Measurements from ENCODE around the gene NLRC4.

Gene NLRC4

GRCh38 chr2:32271063-32271462 is 6.4 kb upstream of the NLRC4 start:
- H3K79me2 ChIP-seq (ENCODE audit: low read length), result no peaks in the 10 kb centered on the region
- TF ChIP-seq CTCF (IDR thresholded peaks at IDR 0.05; ENCODE audit: low read length), result no peak
- no peak for TF ChIP-seq EZH2phosphoT487 (IDR thresholded peaks at IDR 0.05; ENCODE audit: low read length)
- TF ChIP-seq EZH2 (optimal IDR thresholded peaks at IDR 0.05; ENCODE audit: low read depth, low read length), result no peak
- no peak overlapping the region for H3K27ac ChIP-seq (ENCODE audit: low read length)
- no peaks in the 10 kb centered on the region for H3K27me3 ChIP-seq (replicated peaks; ENCODE audit: insufficient read depth, low read length)
- H3K9me2 ChIP-seq (replicated peaks; ENCODE audit: insufficient read depth, low read length), result no peaks in the 10 kb centered on the region
- no peaks in the 10 kb centered on the region for H3K36me3 ChIP-seq (replicated peaks; ENCODE audit: insufficient read depth, low read length)
- no peak overlapping the region for H3K4me3 ChIP-seq (ENCODE audit: low read length)
- no peaks in the 10 kb centered on the region for H3K4me1 ChIP-seq (ENCODE audit: low read length)
- no peak overlapping the region for H2AFZ ChIP-seq (ENCODE audit: low read length)
- no peaks in the 10 kb centered on the region for H3F3A ChIP-seq (ENCODE audit: insufficient read depth, low read length)
- H3K9me3 ChIP-seq (replicated peaks; ENCODE audit: insufficient read depth, low read length), result no peaks in the 10 kb centered on the region
- no peak overlapping the region for H3K9ac ChIP-seq (ENCODE audit: low read length)
- H3K4me2 ChIP-seq (ENCODE audit: low read depth, low read length), result no peak overlapping the region
- DNase-seq, result no peak
- H4K20me1 ChIP-seq (ENCODE audit: insufficient read depth, low read length), result no peaks in the 10 kb centered on the region

DNA sequence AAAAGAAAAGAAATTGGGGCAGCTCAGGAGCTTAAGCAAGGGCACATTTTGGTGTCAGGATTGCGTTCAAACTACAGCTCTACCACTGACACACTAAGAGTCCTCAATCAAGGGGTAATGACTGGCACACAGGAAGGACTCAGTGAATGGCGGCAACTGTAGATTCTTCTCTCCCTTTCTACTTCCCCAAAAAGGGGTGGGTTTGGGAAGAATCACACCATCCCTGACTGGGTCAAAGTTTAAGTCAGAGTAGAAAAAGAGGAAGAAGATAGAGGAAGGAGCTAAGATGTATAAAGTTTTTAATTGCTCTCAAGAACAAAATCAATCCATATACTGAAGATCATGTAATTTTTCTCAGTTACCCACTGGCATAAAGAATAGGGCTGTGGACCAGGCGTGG is 2.6 kb downstream of the NLRC4 start:
- no peaks in the 10 kb centered on the region for H3K9me2 ChIP-seq (replicated peaks; ENCODE audit: insufficient read depth, low read length)
- no peak overlapping the region for H3K27ac ChIP-seq (ENCODE audit: low read length)
- peaks cover 3% of the 10 kb centered on the region; the same call in 1 of the 2 replicates for H3K4me1 ChIP-seq (ENCODE audit: low read length)
- DNase-seq, result no peak
- H3F3A ChIP-seq (ENCODE audit: insufficient read depth, low read length), result no peaks in the 10 kb centered on the region
- TF ChIP-seq CTCF (IDR thresholded peaks at IDR 0.05; ENCODE audit: low read length), result no peak
- TF ChIP-seq EZH2phosphoT487 (IDR thresholded peaks at IDR 0.05; ENCODE audit: low read length), result no peak
- TF ChIP-seq EZH2 (optimal IDR thresholded peaks at IDR 0.05; ENCODE audit: low read depth, low read length), result no peak
- H3K36me3 ChIP-seq (replicated peaks; ENCODE audit: insufficient read depth, low read length), result no peaks in the 10 kb centered on the region
- H3K4me3 ChIP-seq (ENCODE audit: low read length), result no peak overlapping the region
- H3K4me2 ChIP-seq (ENCODE audit: low read depth, low read length), result no peak overlapping the region
- H3K27me3 ChIP-seq (replicated peaks; ENCODE audit: insufficient read depth, low read length), result no peaks in the 10 kb centered on the region
- no peaks in the 10 kb centered on the region for H3K79me2 ChIP-seq (ENCODE audit: low read length)
- no peak overlapping the region for H3K9ac ChIP-seq (ENCODE audit: low read length)
- no peaks in the 10 kb centered on the region for H4K20me1 ChIP-seq (ENCODE audit: insufficient read depth, low read length)
- H2AFZ ChIP-seq (ENCODE audit: low read length), result no peak overlapping the region
- no peaks in the 10 kb centered on the region for H3K9me3 ChIP-seq (replicated peaks; ENCODE audit: insufficient read depth, low read length)

DNA sequence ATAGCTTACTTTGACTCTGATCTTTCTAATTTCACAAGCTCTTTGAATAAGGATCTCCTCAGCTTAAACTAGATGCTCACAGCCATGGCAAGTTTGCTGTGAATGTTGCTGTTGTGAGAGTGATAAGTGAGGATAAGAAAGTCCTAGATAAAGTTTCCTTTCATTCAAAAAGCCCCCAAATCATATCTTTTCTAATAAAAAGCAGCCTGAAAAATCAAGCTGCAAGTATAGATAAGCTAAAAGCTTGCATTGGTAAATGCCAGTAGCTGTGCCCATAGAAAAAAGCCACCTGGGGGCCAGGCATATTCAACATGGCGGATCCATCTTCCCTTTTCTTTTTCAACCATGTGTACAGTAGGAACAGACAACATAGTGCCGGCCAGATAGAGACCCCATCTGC is 4.3 kb downstream of the NLRC4 start:
- no peak for DNase-seq

More for the DNA sequence above, 4.3 kb downstream of the NLRC4 start:
- TF ChIP-seq EZH2phosphoT487 (IDR thresholded peaks at IDR 0.05; ENCODE audit: low read length) (no peak), EZH2 (optimal IDR thresholded peaks at IDR 0.05; ENCODE audit: low read depth, low read length) (no peak), CTCF (IDR thresholded peaks at IDR 0.05; ENCODE audit: low read length) (no peak)
- Histone ChIP-seq H3F3A (ENCODE audit: insufficient read depth, low read length) (no peaks in the 10 kb centered on the region), H3K9me2 (replicated peaks; ENCODE audit: insufficient read depth, low read length) (no peaks in the 10 kb centered on the region), H3K4me1 (ENCODE audit: low read length) (peaks cover 3% of the 10 kb centered on the region; the same call in 1 of the 2 replicates), H2AFZ (ENCODE audit: low read length) (no peak overlapping the region), H3K4me3 (ENCODE audit: low read length) (no peak overlapping the region), H3K4me2 (ENCODE audit: low read depth, low read length) (no peak overlapping the region), H4K20me1 (ENCODE audit: insufficient read depth, low read length) (no peaks in the 10 kb centered on the region), H3K9ac (ENCODE audit: low read length) (no peak overlapping the region), H3K36me3 (replicated peaks; ENCODE audit: insufficient read depth, low read length) (no peaks in the 10 kb centered on the region), H3K79me2 (ENCODE audit: low read length) (no peaks in the 10 kb centered on the region), H3K27me3 (replicated peaks; ENCODE audit: insufficient read depth, low read length) (no peaks in the 10 kb centered on the region), H3K9me3 (replicated peaks; ENCODE audit: insufficient read depth, low read length) (no peaks in the 10 kb centered on the region), H3K27ac (ENCODE audit: low read length) (no peak overlapping the region)

Data from MM.1S (cell line).